HG03159 (cell line): ENCODE measurements around the gene HMG20A.

ENCODE experiments used
- ATAC-seq: cut with Tn5 transposase; IDR thresholded peaks from one replicate; pipeline ENCODE4 v1.9.1; 2021; ENCODE audit warnings: mild to moderate bottlenecking, moderate library complexity; ENCODE audit not compliant: unreplicated experiment

Gene HMG20A

GRCh38 chr15:77513226-77513625 lies 92.5 kb downstream of the HMG20A start:
- no peak for ATAC-seq

- ATAC-seq = no peak
Measured at GRCh38 chr15:77514641-77515402, 94.1 kb downstream of the HMG20A start.

GRCh38 chr15:77515613-77516012 lies 94.9 kb downstream of the HMG20A start:
- no peak for ATAC-seq

GRCh38 chr15:77516076-77516475 lies 95.4 kb downstream of the HMG20A start:
- no peak for ATAC-seq

- ATAC-seq = no peak
Measured at GRCh38 chr15:77516786-77517185, 96.1 kb downstream of the HMG20A start.

GRCh38 chr15:77517579-77517978 lies 96.9 kb downstream of the HMG20A start:
- no peak for ATAC-seq

GRCh38 chr15:77518458-77518857 lies 97.8 kb downstream of the HMG20A start:
- no peak for ATAC-seq

- ATAC-seq = no peak
Measured at GRCh38 chr15:77519540-77519939, 98.9 kb downstream of the HMG20A start.

- ATAC-seq = no peak
Measured at GRCh38 chr15:77521206-77521605, 100.5 kb downstream of the HMG20A start.

- ATAC-seq = no peak
Measured at GRCh38 chr15:77525400-77525811, 104.7 kb downstream of the HMG20A start.

GRCh38 chr15:77525907-77526594 lies 105.4 kb downstream of the HMG20A start:
- no peak for ATAC-seq

GRCh38 chr15:77526595-77527163 lies 106.0 kb downstream of the HMG20A start:
- no peak for ATAC-seq

GRCh38 chr15:77527164-77527778 lies 106.6 kb downstream of the HMG20A start:
- ATAC-seq = no peak

- ATAC-seq = no peak
Measured at GRCh38 chr15:77527831-77528231, 107.1 kb downstream of the HMG20A start.

GRCh38 chr15:77528290-77528967 lies 107.7 kb downstream of the HMG20A start:
- ATAC-seq = no peak

GRCh38 chr15:77528968-77529319 lies 108.3 kb downstream of the HMG20A start:
- no peak for ATAC-seq

- ATAC-seq = no peak
Measured at GRCh38 chr15:77529394-77530159, 108.9 kb downstream of the HMG20A start.

- no peak for ATAC-seq
Measured at GRCh38 chr15:77530576-77530975, 109.9 kb downstream of the HMG20A start.

GRCh38 chr15:77531191-77532000 lies 110.7 kb downstream of the HMG20A start:
- ATAC-seq = no peak
